Endothelial cell of umbilical vein (primary cell): ENCODE measurements around the gene CFAP20.

Experiments
- EZH2 ChIP-seq: IDR thresholded peaks from 2 replicates; pipeline ENCODE4 v1.6.1; 2012; ENCODE audit warnings: borderline replicate concordance, low read depth, mild to moderate bottlenecking, moderate library complexity, low read length, inconsistent platforms; ENCODE audit not compliant: severe bottlenecking
- POLR2AphosphoS5 ChIP-seq: IDR thresholded peaks from 2 replicates; pipeline ENCODE4 v1.6.1; 2012; ENCODE audit warnings: low read depth, mild to moderate bottlenecking, control low read depth, low read length, moderate library complexity; ENCODE audit not compliant: insufficient read depth

DNA sequence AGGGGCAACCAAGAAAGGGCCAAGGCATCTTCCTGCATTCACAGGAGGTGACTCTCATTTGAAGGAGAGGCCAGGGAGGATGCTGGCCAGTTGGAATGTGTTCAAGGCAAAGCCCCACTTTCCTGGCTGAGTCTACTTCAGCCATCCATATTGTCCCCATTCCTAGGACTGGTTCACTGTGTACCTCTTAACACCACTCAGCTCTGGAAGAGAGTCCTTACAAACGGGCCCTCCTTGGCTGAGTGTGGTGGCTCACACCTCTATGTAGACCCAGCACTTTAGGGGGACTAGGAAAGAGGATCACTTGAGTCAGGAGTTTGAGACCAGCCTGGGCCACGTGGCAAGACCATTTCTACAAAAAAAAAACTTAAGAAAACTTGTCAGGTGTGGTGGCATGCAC lies 28.1 kb upstream of the CFAP20 start:
- no peak for TF ChIP-seq EZH2
- TF ChIP-seq POLR2AphosphoS5, result no peak
